ENCODE measurements around the gene ZPBP2. TPM values are rescaled to one million over a fixed set of nuclear protein-coding genes. Genes with fewer than 3 reads are reported as not detected.
A peak's percentile ranks its signal among the peaks of the same experiment; 100 is the strongest.

The ZPBP2 gene
- total RNA-seq, 1 experiment from 2014 or later = not detected

DNA sequence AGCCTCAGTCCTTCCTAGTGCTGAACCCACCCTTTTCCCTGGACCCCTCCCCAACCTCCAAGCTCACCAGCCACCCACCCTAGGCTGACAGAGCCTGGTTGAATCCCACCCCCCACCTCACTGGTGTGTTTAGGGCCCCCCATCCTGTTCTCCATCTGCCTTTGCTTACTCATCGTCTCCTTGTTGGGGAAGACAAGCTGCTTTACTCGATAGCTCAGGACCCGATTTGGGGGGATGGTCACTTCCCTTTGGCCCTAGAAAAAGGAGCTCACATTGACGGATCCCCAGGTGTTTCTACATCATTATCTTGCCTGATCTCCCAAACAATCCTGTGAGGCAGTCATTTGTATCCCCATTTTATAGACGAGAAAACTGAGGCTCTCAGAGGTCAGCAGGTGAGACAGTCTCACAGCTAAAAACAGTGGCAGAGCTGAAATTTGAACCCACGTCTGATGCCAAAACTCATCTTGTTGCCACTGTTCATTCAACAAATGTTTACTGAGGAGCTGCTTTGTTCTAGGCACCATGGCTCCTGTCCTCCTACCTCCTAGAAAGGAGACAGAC, 40.9 kb downstream of the ZPBP2 start (continued):
- TF ChIP-seq, protein P1, sequence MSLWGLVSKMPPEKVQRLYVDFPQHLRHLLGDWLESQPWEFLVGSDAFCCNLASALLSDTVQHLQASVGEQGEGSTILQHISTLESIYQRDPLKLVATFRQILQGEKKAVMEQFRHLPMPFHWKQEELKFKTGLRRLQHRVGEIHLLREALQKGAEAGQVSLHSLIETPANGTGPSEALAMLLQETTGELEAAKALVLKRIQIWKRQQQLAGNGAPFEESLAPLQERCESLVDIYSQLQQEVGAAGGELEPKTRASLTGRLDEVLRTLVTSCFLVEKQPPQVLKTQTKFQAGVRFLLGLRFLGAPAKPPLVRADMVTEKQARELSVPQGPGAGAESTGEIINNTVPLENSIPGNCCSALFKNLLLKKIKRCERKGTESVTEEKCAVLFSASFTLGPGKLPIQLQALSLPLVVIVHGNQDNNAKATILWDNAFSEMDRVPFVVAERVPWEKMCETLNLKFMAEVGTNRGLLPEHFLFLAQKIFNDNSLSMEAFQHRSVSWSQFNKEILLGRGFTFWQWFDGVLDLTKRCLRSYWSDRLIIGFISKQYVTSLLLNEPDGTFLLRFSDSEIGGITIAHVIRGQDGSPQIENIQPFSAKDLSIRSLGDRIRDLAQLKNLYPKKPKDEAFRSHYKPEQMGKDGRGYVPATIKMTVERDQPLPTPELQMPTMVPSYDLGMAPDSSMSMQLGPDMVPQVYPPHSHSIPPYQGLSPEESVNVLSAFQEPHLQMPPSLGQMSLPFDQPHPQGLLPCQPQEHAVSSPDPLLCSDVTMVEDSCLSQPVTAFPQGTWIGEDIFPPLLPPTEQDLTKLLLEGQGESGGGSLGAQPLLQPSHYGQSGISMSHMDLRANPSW (CRISPR knock-in tag; conservative IDR thresholded peaks at IDR 0.05; ENCODE audit: low read depth) = no peak
- TF ChIP-seq, protein P2, sequence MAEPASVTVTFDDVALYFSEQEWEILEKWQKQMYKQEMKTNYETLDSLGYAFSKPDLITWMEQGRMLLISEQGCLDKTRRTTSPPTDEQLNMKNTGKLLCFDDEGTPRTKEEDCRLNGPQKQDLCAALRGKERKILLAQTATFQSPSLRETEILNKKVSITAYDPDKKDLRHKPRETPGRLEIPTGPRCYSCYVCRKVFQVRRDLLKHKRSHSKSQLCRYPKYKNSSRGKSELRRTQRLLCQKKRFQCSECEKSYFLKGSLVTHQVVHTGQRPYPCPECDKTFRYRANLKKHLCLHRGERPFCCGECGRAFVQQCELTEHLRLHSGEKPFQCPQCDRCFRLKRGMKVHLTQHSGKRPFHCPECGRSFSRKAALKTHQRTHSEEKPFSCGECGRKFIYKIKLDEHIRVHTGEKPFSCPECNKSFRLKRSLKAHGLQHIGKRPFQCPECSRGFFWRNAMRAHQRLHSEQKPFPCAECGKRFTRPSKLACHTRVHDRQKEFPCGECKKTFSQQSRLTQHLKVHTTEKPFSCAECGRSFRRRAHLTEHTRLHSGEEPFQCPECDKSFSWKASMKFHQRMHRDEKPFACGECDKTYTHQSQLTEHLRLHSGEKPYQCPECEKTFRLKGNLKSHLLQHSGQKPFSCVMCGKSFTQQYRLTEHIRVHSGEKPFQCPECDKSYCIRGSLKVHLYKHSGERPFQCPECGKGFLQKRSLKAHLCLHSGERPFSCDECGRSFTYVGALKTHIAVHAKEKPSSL (CRISPR knock-in tag; conservative IDR thresholded peaks at IDR 0.05) = no peak
- no peak for TF ChIP-seq TEAD1 (CRISPR knock-in tag; IDR thresholded peaks at IDR 0.05)
- TF ChIP-seq ZNF219 (CRISPR knock-in tag; IDR thresholded peaks at IDR 0.05; ENCODE audit: borderline replicate concordance) = no peak
- no peak for TF ChIP-seq ZNF671 (CRISPR knock-in tag; IDR thresholded peaks at IDR 0.05)
- TF ChIP-seq ZNF138 (CRISPR knock-in tag; conservative IDR thresholded peaks at IDR 0.05) = no peak

DNA sequence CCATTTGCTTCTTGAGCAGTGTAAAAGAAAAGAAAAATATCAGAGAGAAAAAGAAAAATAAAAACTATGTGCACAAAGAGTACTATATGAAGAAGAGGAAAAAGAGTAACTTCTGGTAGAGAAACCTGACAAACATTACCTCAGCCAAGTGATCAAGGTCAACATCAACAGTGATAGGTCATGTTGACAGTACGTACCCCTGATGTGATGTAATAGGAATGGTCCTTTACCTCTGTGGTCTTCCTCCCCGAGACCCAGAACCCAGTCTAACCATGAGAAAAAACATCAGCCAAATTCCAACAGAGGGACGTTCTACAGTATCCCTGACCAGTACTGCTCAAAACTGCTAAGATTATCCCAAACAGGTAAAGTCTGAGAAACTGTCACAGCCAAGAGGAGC, 46.0 kb downstream of the ZPBP2 start:
- ChIA-PET POLR2A (no interaction called here), CTCF (no interaction called here)
- peaks cover 2% of the 10 kb centered on the region for H3K4me1 Mint-ChIP-seq
- ATAC-seq (no peak), DNase-seq (ENCODE audit: low spot score) (no peak)
- no peaks in the 10 kb centered on the region for H3K27me3 Mint-ChIP-seq (ENCODE audit: low read depth)
- no peaks in the 10 kb centered on the region for H3K9me3 Mint-ChIP-seq
- TF ChIP-seq, protein P3, sequence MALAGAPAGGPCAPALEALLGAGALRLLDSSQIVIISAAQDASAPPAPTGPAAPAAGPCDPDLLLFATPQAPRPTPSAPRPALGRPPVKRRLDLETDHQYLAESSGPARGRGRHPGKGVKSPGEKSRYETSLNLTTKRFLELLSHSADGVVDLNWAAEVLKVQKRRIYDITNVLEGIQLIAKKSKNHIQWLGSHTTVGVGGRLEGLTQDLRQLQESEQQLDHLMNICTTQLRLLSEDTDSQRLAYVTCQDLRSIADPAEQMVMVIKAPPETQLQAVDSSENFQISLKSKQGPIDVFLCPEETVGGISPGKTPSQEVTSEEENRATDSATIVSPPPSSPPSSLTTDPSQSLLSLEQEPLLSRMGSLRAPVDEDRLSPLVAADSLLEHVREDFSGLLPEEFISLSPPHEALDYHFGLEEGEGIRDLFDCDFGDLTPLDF (CRISPR knock-in tag; IDR thresholded peaks at IDR 0.05) = no peak
- peak; percentile 76 for TF ChIP-seq GABPB1 (CRISPR knock-in tag; IDR thresholded peaks at IDR 0.05)
- TF ChIP-seq RELA (CRISPR knock-in tag; IDR thresholded peaks at IDR 0.05; ENCODE audit: borderline replicate concordance) = no peak
- TF ChIP-seq IRF2 (CRISPR knock-in tag; IDR thresholded peaks at IDR 0.05; ENCODE audit: borderline replicate concordance, low read depth) = no peak
- peaks cover 11% of the 10 kb centered on the region for H3K36me3 Mint-ChIP-seq
- no peak overlapping the region for H3K27ac Mint-ChIP-seq
- no peak overlapping the region for H3K4me3 Mint-ChIP-seq

DNA sequence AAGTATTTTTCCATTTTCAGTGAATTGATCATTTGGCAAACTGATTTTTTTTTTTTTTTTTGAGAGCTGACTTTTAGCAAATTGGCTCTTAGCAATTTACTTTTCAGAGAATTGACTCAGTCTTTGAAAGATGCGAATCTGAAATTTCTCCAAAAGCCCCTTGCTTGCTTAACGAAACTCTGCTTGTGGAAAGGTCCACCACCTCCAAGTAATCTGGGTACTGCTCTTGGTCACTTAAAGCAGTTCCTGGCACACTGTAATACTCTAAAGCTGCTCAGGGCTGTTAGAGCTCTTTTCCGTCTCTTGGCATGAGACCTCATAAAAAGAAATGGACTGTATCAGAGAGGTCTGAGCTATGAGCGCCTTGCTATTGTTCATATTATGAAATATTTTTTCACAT, 47.6 kb downstream of the ZPBP2 start:
- TF ChIP-seq ZNF121 (CRISPR knock-in tag; IDR thresholded peaks at IDR 0.05) (no peak), MXD4 (CRISPR knock-in tag; IDR thresholded peaks at IDR 0.05; ENCODE audit: borderline replicate concordance) (no peak), FOXP1 (CRISPR knock-in tag; IDR thresholded peaks at IDR 0.05; ENCODE audit: borderline replicate concordance) (no peak), ELF4 (CRISPR knock-in tag; IDR thresholded peaks at IDR 0.05; ENCODE audit: low read depth) (no peak)
- TF ChIP-seq, protein P4, sequence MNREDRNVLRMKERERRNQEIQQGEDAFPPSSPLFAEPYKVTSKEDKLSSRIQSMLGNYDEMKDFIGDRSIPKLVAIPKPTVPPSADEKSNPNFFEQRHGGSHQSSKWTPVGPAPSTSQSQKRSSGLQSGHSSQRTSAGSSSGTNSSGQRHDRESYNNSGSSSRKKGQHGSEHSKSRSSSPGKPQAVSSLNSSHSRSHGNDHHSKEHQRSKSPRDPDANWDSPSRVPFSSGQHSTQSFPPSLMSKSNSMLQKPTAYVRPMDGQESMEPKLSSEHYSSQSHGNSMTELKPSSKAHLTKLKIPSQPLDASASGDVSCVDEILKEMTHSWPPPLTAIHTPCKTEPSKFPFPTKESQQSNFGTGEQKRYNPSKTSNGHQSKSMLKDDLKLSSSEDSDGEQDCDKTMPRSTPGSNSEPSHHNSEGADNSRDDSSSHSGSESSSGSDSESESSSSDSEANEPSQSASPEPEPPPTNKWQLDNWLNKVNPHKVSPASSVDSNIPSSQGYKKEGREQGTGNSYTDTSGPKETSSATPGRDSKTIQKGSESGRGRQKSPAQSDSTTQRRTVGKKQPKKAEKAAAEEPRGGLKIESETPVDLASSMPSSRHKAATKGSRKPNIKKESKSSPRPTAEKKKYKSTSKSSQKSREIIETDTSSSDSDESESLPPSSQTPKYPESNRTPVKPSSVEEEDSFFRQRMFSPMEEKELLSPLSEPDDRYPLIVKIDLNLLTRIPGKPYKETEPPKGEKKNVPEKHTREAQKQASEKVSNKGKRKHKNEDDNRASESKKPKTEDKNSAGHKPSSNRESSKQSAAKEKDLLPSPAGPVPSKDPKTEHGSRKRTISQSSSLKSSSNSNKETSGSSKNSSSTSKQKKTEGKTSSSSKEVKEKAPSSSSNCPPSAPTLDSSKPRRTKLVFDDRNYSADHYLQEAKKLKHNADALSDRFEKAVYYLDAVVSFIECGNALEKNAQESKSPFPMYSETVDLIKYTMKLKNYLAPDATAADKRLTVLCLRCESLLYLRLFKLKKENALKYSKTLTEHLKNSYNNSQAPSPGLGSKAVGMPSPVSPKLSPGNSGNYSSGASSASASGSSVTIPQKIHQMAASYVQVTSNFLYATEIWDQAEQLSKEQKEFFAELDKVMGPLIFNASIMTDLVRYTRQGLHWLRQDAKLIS (CRISPR knock-in tag; IDR thresholded peaks at IDR 0.05; ENCODE audit: borderline replicate concordance) = no peak
- TF ChIP-seq, protein P5, sequence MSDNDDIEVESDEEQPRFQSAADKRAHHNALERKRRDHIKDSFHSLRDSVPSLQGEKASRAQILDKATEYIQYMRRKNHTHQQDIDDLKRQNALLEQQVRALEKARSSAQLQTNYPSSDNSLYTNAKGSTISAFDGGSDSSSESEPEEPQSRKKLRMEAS (CRISPR knock-in tag; IDR thresholded peaks at IDR 0.05) = no peak
- CTCF ChIA-PET = interaction anchor here (0.6 to 2.0 kb wide), 4 partner anchors 24 to 65 kb away, joined by 3 to 6 read pairs (median 4); partner anchors contain the start of gene PSMD3
- Mint-ChIP-seq H3K27ac (no peak overlapping the region), H3K4me3 (no peak overlapping the region), H3K27me3 (ENCODE audit: low read depth) (no peaks in the 10 kb centered on the region), H3K9me3 (no peaks in the 10 kb centered on the region), H3K36me3 (peaks cover 13% of the 10 kb centered on the region), H3K4me1 (peaks cover 2% of the 10 kb centered on the region)
- DNase-seq (ENCODE audit: low spot score) (no peak), ATAC-seq (no peak)
- POLR2A ChIA-PET = interaction anchor here (0.6 to 0.7 kb wide), 2 partner anchors 106 to 500 kb away, joined by 4 to 9 read pairs; no protein-coding TSS in a partner anchor
